ENCODE measurements around the gene CD200. TPM values are rescaled to one million over a fixed set of nuclear protein-coding genes. Genes with fewer than 3 reads are reported as not detected.
"Not testable (repeated sequence)": the region's sequence is repeated elsewhere in the genome, so short reads cannot be mapped to it uniquely, and the experiment has no call there.

Gene CD200
- total and polyA plus RNA-seq, 7 donors, result 0.59 to 1.5 (median 0.68) TPM

GRCh38 chr3:112403103-112403502 lies 70.1 kb downstream of the CD200 start:
- ATAC-seq, result no peak
- H3K4me1 ChIP-seq, result no peaks in the 10 kb centered on the region
- no peak for DNase-seq
- no peak for TF ChIP-seq CTCF (IDR thresholded peaks at IDR 0.05)
- no peaks in the 10 kb centered on the region for H3K9me3 ChIP-seq
- H3K27me3 ChIP-seq (ENCODE audit: insufficient read depth in 3 of 3, low read length in 2 of 3), result no peaks in the 10 kb centered on the region
- intact Hi-C loops (cut with DNase I), result no loop called here
- no peaks in the 10 kb centered on the region for H3K36me3 ChIP-seq (ENCODE audit: insufficient read depth in 1 of 2, low read depth in 1 of 2)
- WGBS, 3 donors, result 94 to 96% (median 96%) methylated on average over 2 of the region's 2 CpGs
- H3K27ac ChIP-seq, result no peak overlapping the region
- no peak overlapping the region for H3K4me3 ChIP-seq

GRCh38 chr3:112404924-112405549 lies 72.1 kb downstream of the CD200 start:
- H3K36me3 ChIP-seq (ENCODE audit: insufficient read depth in 1 of 2, low read depth in 1 of 2); DNase-seq; intact Hi-C loops (cut with DNase I); H3K4me1 ChIP-seq; H3K4me3 ChIP-seq; H3K9me3 ChIP-seq; H3K27ac ChIP-seq; ATAC-seq; H3K27me3 ChIP-seq (ENCODE audit: insufficient read depth in 3 of 3, low read length in 2 of 3): not testable (repeated sequence)
- 76 to 81% (median 77%) methylated on average over 5 of the region's 5 CpGs for WGBS, 3 donors

- 80 to 90% (median 84%) methylated on average over 4 of the region's 4 CpGs for WGBS, 3 donors
- no peaks in the 10 kb centered on the region for H3K9me3 ChIP-seq
- H3K27me3 ChIP-seq (ENCODE audit: insufficient read depth in 3 of 3, low read length in 2 of 3), result no peaks in the 10 kb centered on the region
- intact Hi-C loops (cut with DNase I), result no loop called here
- DNase-seq (no peak), ATAC-seq (no peak)
- no peak overlapping the region for H3K27ac ChIP-seq
- no peak for TF ChIP-seq CTCF (IDR thresholded peaks at IDR 0.05)
- H3K36me3 ChIP-seq (ENCODE audit: insufficient read depth in 1 of 2, low read depth in 1 of 2), result no peaks in the 10 kb centered on the region
- no peak overlapping the region for H3K4me3 ChIP-seq
- no peaks in the 10 kb centered on the region for H3K4me1 ChIP-seq
Observed at GRCh38 chr3:112405845-112406244, 72.9 kb downstream of the CD200 start.

GRCh38 chr3:112407214-112407887 lies 74.4 kb downstream of the CD200 start:
- 63 to 68% (median 64%) methylated on average over 6 of the region's 6 CpGs for WGBS, 3 donors
- H3K4me1 ChIP-seq, result no peaks in the 10 kb centered on the region
- H3K4me3 ChIP-seq, result no peak overlapping the region
- H3K27me3 ChIP-seq (ENCODE audit: insufficient read depth in 3 of 3, low read length in 2 of 3), result no peaks in the 10 kb centered on the region
- no peak for TF ChIP-seq CTCF (IDR thresholded peaks at IDR 0.05)
- H3K9me3 ChIP-seq, result no peaks in the 10 kb centered on the region
- no peaks in the 10 kb centered on the region for H3K36me3 ChIP-seq (ENCODE audit: insufficient read depth in 1 of 2, low read depth in 1 of 2)
- no peak for DNase-seq
- ATAC-seq, result no peak
- intact Hi-C loops (cut with DNase I), result no loop called here
- no peak overlapping the region for H3K27ac ChIP-seq

GRCh38 chr3:112407888-112408702 lies 75.1 kb downstream of the CD200 start:
- no peak for ATAC-seq
- Histone ChIP-seq H3K4me1 (no peaks in the 10 kb centered on the region), H3K27ac (no peak overlapping the region), H3K27me3 (ENCODE audit: insufficient read depth in 3 of 3, low read length in 2 of 3) (no peaks in the 10 kb centered on the region), H3K36me3 (ENCODE audit: insufficient read depth in 1 of 2, low read depth in 1 of 2) (no peaks in the 10 kb centered on the region), H3K4me3 (no peak overlapping the region), H3K9me3 (no peaks in the 10 kb centered on the region)
- no peak for TF ChIP-seq CTCF (IDR thresholded peaks at IDR 0.05)
- WGBS, 3 donors, result 92 to 95% (median 93%) methylated on average over 2 of the region's 2 CpGs
- no peak for DNase-seq
- intact Hi-C loops (cut with DNase I), result no loop called here

Measured in psoas muscle (tissue), 8 donors.